ENCODE measurements around the gene LAS1L.
"Not testable (repeated sequence)": the region's sequence is repeated elsewhere in the genome, so short reads cannot be mapped to it uniquely, and the experiment has no call there.

LAS1L gene

GRCh38 chrX:65516756-65517155 is 17.8 kb downstream of the LAS1L start:
- no peak for DNase-seq

DNA sequence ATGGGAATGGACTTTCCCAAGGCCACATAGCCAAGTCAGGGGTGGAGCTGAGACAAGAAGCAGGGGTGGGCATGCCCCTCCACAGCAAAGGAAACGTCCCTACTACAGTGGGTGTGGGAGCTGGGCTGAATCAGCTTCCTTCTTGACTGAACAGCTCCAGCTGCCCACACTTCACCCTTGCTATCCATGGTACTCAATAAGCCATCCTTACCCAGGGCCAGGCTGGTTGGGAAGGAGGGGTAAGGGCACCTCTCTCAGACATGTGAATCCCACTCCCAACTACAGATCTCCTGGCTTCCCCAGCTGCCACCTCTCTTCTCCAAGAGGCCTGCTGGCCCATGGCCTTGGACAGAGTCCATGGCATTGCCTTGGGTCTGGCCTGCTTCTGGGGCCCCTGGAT is 21.0 kb downstream of the LAS1L start:
- no peak for DNase-seq

DNA sequence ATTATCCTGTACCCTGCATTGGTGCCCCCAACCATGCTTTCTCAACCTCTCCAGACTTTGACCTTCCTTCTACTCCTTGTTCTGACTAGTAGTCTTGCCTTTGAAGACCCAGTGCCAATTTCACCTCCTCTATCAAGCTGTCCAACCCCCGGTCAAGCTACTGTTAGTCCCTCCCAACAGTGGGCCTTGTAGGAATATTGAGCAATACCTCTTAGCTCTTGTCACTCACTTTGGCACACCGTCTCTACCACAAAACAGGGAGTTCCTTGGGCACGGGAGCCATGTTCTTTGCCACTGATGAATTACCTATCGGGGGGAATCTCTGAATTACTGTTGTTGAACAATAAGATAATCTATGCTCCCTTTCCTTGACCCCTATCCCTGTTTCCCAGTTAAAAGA is 25.2 kb downstream of the LAS1L start:
- DNase-seq: no peak

- DNase-seq: no peak
Measured at GRCh38 chrX:65508851-65509250, 25.7 kb downstream of the LAS1L start.

GRCh38 chrX:65502618-65503017 is 32.0 kb downstream of the LAS1L start:
- no peak for DNase-seq

GRCh38 chrX:65493431-65493830 is 41.2 kb downstream of the LAS1L start:
- DNase-seq: no peak

GRCh38 chrX:65491620-65492019 is 43.0 kb downstream of the LAS1L start:
- no peak for DNase-seq

DNA sequence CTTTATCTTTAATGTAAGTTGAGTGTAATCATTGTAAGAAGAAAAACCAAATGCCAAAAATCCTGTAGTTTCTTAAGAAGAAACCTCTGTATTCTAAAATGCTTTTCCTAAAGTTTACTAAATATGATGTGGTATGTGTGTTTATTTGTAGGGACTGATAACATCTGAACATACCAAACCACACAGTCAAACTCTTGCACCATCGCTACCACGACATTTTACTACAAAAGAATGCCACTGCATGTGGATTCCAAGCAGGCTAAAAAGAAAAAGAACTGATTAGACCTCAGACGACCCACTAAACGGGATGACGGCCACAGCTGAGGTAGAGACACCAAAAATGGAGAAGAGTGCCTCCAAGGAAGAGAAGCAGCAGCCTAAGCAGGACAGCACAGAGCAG is 46.1 kb downstream of the LAS1L start:
- no peak for DNase-seq

DNA sequence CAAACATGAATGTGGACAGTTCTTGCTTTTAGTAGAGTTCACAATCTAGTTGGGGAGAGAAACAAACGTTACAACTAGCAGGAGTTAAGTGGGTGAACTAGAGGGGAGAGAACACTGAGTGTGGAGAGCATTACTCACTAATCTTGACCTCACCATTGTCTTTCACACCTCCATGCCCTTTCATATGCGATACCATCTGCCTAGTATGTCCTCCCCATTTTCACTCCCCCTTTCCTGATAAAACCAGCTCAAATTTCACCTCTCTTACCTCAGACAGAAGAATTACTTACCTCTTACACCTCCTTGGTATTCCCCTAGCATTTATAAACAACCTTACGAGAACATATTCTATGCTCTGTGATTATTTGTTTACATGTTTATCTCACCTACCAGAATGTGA is 53.6 kb downstream of the LAS1L start:
- no peak for DNase-seq

DNA sequence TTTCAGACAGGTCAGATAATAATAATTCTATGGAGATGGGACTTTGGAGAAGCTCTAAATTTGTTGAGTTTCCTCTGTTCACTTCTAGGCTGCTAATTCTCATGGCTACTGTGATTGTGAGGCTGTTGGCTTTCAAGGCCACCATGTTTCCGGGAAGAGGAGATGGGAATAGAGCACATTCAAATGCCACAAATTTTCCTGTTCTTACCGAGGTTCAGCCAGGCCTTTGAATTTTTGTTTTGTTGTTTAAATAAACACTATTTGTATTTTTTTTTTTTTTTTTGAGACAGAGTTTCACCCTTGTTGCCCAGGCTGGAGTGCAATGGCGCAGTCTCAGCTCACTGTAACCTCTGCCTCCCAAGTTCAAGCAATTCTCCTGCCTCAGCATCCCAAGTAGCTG is 55.5 kb downstream of the LAS1L start:
- DNase-seq: not testable (repeated sequence)

DNA sequence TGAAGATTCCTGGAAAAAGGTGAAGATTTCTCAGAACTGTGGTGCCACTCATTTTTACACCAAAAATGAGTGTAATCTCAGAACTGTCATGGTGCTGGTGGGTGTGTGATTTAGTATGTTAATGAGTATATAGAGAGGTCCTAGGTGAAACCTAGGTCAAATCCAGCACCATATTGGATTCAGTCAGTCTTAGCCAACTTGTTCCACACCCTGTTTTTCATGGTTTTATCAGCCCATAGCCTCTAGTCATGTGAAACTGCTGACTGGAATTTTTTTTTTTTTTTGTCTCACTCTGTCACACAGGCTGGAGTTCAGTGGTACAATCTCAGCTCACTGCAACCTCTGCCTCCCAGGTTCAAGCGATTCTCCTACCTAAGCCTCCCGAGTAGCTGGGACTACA is 58.0 kb downstream of the LAS1L start:
- DNase-seq: no peak

DNA sequence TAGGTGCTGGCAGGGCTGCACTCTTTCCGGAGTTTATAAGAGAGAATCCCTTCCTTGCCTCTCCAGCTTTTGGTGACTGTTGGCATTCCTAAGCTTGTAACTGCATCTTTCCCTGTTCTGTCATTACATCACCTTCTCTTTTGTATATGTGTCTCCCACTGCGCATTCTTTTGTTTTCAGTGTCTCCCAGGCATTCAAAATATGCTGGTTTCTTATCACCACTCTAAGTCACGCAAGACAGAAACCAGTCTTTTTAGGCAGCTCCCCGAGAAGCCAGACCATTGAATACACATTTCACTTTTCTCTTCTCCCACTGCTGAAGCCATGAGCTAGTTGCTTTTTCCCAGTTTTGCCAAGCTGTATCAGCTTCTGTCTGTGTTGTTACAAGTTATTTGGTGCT is 71.0 kb downstream of the LAS1L start:
- peak; percentile 58 for DNase-seq

Measured in fibroblast of skin of back (primary cell).